Inflammatory macrophage treated with lipopolysaccharide for 4 hours (primary cell): ENCODE measurements around the gene LRIF1.
"Not testable (repeated sequence)": the region's sequence is repeated elsewhere in the genome, so short reads cannot be mapped to it uniquely, and the experiment has no call there.

Experiments
- DNase-seq: peaks from one replicate; pipeline ENCODE4 v3.0.0-alpha.2; 2020

The LRIF1 gene

DNA sequence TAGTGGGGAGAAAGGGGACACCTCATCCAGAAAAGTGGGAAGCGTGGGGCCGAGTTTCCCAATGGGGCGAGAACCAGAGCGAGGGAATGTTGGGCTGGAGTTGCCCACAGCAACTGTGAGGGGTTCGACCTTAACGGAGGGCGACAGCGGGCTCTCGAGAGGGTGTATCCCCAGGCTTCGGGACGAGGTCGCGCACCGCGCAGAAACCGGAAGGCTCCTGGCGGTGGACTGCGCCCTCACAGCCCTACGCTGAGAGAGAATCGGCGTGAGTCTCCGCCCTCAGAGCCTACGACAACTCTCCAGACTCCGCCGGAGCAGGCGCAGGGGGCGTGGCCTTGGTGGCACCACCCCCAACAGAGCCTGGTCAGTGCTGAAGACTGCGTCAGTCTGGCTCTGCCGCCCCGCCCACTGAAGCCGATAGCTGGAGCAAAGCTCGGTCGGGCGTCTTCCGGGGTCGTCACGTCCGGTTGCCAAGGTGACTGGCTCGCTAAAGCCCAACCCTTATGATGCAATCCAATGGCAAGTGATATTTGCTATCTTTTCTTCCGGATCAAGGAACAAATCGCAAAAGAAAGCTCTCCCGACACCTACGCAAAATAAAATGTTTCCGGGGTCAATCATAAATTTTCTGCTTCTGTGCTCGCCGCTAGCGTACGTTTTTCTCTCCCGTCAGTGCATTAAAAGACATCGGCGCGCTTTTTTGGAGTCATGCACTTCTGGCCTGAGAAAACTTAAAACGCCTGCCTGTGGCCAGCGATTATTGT is at the start of gene LRIF1:
LRIF1 (minus strand) TSS at position 232 of the 764 bp plus-strand sequence. CDS start 234 bp downstream, outside the sequence.
- peak; percentile 100 for DNase-seq

DNA sequence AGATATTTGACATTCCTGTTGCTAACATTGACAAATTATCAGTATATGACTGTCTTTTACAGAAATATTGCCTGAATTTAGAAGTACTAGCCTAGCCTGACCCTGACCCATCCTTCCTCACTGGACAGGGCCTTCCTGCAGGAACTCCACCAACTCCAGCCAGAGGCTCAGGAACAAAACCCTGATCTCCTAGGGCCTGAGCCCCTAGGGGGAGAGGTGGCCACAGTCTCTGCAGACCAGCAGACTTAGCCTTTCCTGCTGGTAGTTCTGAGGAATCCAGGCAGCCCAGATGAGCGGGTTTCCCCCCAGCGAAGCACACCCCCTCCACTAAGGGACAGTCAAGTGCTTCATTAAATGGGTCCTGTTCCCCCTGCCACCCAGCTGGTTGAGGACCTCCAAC is 44.3 kb upstream of the LRIF1 start:
- DNase-seq = no peak

- DNase-seq = no peak
These were observed 42.8 kb upstream of the LRIF1 start for GRCh38 chr1:111006556-111006955.

- DNase-seq = not testable (repeated sequence)
These were observed 35.9 kb upstream of the LRIF1 start for GRCh38 chr1:110999607-111000006.

DNA sequence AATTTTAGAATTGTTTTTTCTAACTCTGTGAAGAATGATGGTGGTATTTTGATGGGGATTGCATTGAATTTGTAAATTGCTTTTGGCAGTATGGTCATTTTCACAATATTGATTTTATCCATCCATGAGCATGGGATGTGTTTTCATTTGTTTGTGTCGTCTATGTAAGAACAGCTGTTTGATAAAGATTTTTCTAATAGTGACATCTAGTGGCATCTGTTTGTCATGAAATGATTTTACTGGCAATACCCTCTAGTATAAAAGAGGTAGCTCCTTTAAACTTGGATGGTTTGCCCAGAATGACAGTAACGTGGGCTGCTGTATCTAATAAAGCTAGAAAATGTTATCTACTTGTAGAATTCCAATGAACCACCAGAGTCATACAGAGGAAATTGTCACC is 28.6 kb upstream of the LRIF1 start:
- DNase-seq = peak; percentile 40

GRCh38 chr1:110991295-110991694 is 27.6 kb upstream of the LRIF1 start:
- not testable (repeated sequence) for DNase-seq

DNA sequence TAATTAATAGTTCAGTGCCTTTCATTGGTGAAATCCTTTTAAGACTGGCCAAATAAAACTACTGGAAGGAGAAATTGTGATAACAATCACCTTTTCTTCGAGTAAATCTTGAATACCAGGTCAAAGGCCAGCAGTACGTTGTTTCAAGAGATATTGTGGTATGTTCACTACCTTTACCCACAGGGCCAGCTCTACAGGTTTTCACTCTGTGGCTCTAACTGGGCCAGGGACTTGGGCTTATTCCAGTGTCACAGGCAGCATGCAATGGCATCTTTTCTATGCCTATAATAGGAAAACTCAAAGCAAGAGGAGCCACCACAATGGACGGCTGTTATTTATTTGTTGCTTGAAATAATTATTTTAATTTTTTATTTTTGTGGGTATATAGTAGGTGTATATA is 26.8 kb upstream of the LRIF1 start:
- DNase-seq = no peak

DNA sequence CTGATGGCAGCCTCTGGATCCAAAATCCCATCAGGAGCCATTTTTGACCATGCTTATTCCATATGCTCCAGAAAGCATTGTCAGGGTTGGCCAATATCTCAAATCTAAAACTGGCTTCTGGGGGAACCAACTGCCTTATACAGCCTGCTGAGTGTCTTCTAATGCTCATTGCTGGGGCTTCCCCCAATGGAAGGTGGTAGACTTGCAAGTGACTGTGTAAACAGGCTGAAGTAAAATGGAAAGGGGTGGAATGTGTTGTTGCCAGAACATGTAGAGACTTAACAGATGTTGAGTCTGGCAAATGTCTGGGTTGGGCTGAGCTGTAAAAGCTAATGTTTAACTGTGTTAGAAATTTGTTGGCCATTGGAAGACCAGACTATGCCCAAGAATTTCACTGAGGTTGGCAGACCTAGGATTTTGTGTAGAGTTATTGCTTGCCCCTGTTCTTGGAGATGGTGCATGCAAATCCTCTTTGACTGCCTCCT is 22.7 kb upstream of the LRIF1 start:
- DNase-seq = no peak

- DNase-seq = no peak
These were observed 18.6 kb upstream of the LRIF1 start for GRCh38 chr1:110982320-110982719.

GRCh38 chr1:110979154-110979553 is 15.4 kb upstream of the LRIF1 start:
- no peak for DNase-seq

- DNase-seq = no peak
These were observed 12.4 kb upstream of the LRIF1 start for GRCh38 chr1:110976089-110976488.

- DNase-seq = no peak
These were observed 11.5 kb upstream of the LRIF1 start for GRCh38 chr1:110975265-110975664.

DNA sequence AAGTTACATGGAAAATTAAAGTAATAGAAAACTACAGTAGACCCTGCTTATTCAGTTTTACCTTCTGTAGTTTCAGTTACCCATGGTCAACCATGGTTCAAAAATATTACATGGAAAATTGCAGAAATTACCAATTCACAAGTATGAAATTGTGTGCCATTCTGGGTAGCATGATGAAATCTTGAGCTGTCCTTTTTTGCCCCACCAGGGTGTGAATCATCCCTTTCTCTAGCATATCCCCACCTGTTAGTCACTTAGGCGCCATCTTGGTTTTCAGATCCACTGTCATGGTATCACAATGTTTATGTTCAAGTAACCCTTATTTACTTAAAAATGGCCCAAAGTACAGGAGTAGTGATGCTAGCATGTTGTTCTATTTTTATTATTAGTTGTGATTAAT is 3.5 kb upstream of the LRIF1 start:
- DNase-seq = no peak

- no peak for DNase-seq
These were observed 757 bp upstream of the LRIF1 start for GRCh38 chr1:110964455-110964903.

GRCh38 chr1:110962892-110963690 is 631 bp downstream of the LRIF1 start:
- DNase-seq = peak; percentile 78

GRCh38 chr1:110961902-110962301 is 1.8 kb downstream of the LRIF1 start:
- DNase-seq = no peak

- DNase-seq = no peak
These were observed 2.8 kb downstream of the LRIF1 start for GRCh38 chr1:110960777-110961420.

DNA sequence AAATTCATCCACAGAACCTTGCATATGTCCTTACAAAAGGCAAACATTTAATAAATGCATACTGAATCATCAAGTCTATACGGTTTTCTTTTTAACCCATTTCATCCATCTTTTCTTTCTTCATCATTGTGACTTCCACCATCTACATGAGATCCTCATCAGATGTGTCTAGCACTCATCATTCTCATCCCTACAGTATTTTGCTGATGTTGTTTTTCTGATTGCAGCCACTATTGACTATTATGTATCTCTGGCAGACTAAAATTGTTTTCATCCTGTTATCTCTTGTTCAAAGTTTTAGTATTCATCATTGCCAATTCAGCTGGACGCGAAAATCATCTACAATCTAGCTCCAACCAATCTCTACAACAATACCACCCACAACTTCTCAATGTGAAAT is 5.9 kb downstream of the LRIF1 start:
- no peak for DNase-seq

- no peak for DNase-seq
These were observed 7.1 kb downstream of the LRIF1 start for GRCh38 chr1:110956586-110956985.

- DNase-seq = no peak
These were observed 10.7 kb downstream of the LRIF1 start for GRCh38 chr1:110953031-110953430.

DNA sequence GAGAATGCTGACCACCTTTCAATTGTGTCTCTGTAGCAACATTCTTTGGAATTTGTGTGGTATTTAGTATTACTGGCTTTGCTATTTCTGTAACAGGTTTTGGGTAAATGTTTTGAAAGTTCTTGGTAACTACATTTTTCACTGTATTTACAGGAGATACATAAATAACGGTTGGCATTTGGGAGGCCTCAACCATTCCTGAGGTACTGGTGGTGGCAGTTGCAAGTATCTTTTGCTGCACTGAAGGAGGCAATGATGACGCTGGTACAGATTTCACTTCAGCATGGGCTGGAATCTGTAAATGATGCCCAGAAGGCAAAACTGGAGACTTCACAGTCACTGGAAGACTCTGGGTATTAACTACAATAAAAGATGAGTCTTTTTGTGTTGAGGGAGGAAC is 11.7 kb downstream of the LRIF1 start:
- no peak for DNase-seq

GRCh38 chr1:110951161-110951560 is 12.6 kb downstream of the LRIF1 start:
- DNase-seq = peak; percentile 40

DNA sequence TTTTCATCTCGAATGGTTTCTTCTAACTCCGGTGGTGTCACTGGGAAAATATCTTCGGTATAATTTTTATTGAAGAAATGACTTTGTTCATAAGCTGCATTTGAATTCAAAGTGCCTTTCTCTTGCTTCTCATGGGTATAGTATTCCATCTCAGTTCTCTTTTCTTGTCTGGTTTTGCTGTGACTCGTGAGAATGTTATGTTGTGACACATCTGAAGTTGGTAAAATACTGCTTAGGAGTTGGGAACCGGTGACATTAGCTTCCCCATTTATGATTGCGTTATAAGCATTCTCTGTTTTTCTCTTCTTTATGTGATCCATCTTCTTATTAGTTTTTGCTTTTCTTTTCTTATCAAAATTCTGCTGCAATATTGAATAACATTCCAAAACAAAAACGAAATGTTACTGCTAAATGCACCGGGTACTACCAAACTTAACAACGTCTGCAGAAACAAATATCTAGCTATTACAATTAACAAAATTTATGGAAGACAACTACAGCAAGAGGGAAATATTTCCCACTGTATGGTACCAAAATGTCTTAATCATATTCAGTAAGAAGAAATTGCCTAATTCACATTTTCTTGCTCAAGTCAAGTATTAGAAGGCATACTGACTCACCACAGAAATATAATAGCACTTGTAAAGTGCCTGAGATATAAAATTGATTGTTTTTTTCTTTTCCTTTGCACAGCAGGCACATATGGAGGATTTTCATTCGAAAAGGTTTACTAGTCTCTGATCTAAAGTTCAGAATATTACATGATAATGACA is 15.5 kb downstream of the LRIF1 start:
- peak; percentile 45 for DNase-seq
